ENCODE data around the gene MYL11.

Gene MYL11

GRCh38 chr16:30371248-30371816, 3.3 kb upstream of the MYL11 start:
- DNase-seq (ENCODE audit: low spot score) = no peak

- DNase-seq (ENCODE audit: low spot score) = no peak
Measured at GRCh38 chr16:30372038-30372712, 2.4 kb upstream of the MYL11 start.

GRCh38 chr16:30372725-30373124, 1.9 kb upstream of the MYL11 start:
- no peak for DNase-seq (ENCODE audit: low spot score)

GRCh38 chr16:30375864-30376263, 1.3 kb downstream of the MYL11 start:
- DNase-seq (ENCODE audit: low spot score) = no peak

- no peak for DNase-seq (ENCODE audit: low spot score)
Measured at GRCh38 chr16:30376461-30376902, 1.9 kb downstream of the MYL11 start.

GRCh38 chr16:30377050-30377811, 2.6 kb downstream of the MYL11 start:
- no peak for DNase-seq (ENCODE audit: low spot score)

GRCh38 chr16:30377812-30378235, 3.2 kb downstream of the MYL11 start:
- peak; percentile 81 for DNase-seq (ENCODE audit: low spot score)

- peak; percentile 99 for DNase-seq (ENCODE audit: low spot score)
Measured at GRCh38 chr16:30378236-30379157, 3.9 kb downstream of the MYL11 start.

GRCh38 chr16:30379158-30379783, 4.7 kb downstream of the MYL11 start:
- DNase-seq (ENCODE audit: low spot score) = no peak

- DNase-seq (ENCODE audit: low spot score) = no peak
Measured at GRCh38 chr16:30380072-30380802, 5.6 kb downstream of the MYL11 start.

GRCh38 chr16:30380803-30381208, 6.2 kb downstream of the MYL11 start:
- no peak for DNase-seq (ENCODE audit: low spot score)

- DNase-seq (ENCODE audit: low spot score) = no peak
Measured at GRCh38 chr16:30381291-30382041, 6.9 kb downstream of the MYL11 start.

- DNase-seq (ENCODE audit: low spot score) = no peak
Measured at GRCh38 chr16:30382111-30382881, 7.7 kb downstream of the MYL11 start, which contains the start of gene SEPTIN1. TSS of gene SEPTIN1 (minus strand) at chr16:30382561. CDS start at chr16:30382542, 19 bp downstream.

GRCh38 chr16:30383521-30383920, 8.9 kb downstream of the MYL11 start:
- no peak for DNase-seq (ENCODE audit: low spot score)

GRCh38 chr16:30394592-30395154, 20.1 kb downstream of the MYL11 start:
- peak; percentile 36 for DNase-seq (ENCODE audit: low spot score)

- peak; percentile 93 for DNase-seq (ENCODE audit: low spot score)
Measured at GRCh38 chr16:30395155-30395991, 20.8 kb downstream of the MYL11 start, which contains the start of gene ZNF48. TSS of gene ZNF48 (plus strand) at chr16:30395420. CDS start at chr16:30395795, 375 bp downstream.

- DNase-seq (ENCODE audit: low spot score) = peak; percentile 52
Measured at GRCh38 chr16:30395992-30396585, 21.5 kb downstream of the MYL11 start.

Measured in GM03348 (cell line).